Aorta (tissue), 5 donors: ENCODE measurements around the gene RAG1. TPM values are rescaled to one million over a fixed set of nuclear protein-coding genes. Genes with fewer than 3 reads are reported as not detected.

ENCODE experiments used
- ATAC-seq: fragments of 200-7000 bp; cut with Tn5 transposase; one replicate; pipeline ENCODE4 v1.9.1; 2022; ENCODE audit warnings: moderate library complexity; ENCODE audit not compliant: low FRiP score
- DNase-seq, 2 donors: peaks; one replicate each; pipeline ENCODE4 v3.0.0-alpha.2; 2020
- H3K27ac ChIP-seq, 2 donors: one replicate each; pipeline ENCODE4 v1.5.1; 2013; ENCODE audit warnings: low read length in 2 of 2, mild to moderate bottlenecking in 2 of 2, moderate library complexity in 2 of 2, control low read depth in 1 of 2, inconsistent platforms in 1 of 2, low read depth in 1 of 2
- H3K27me3 ChIP-seq, 2 donors: one replicate each; pipeline ENCODE4 v1.6.1; 2013; ENCODE audit warnings: control low read depth in 1 of 2, low read length in 1 of 2, mild to moderate bottlenecking in 1 of 2, moderate library complexity in 1 of 2; ENCODE audit not compliant: insufficient read depth in 2 of 2, control insufficient read depth in 1 of 2
- H3K36me3 ChIP-seq, 2 donors: one replicate each; pipeline ENCODE4 v1.6.1; 2013; ENCODE audit warnings: control low read depth in 1 of 2, low read length in 1 of 2, mild to moderate bottlenecking in 1 of 2; ENCODE audit not compliant: insufficient read depth in 2 of 2, control insufficient read depth in 1 of 2
- H3K4me1 ChIP-seq, 2 donors: one replicate each; pipeline ENCODE4 v1.6.1; 2013; ENCODE audit warnings: low read length in 2 of 2, control low read depth in 1 of 2, mild to moderate bottlenecking in 1 of 2, moderate library complexity in 1 of 2; ENCODE audit not compliant: insufficient read depth in 2 of 2, control insufficient read depth in 1 of 2
- H3K4me3 ChIP-seq, 2 donors: one replicate each; pipeline ENCODE4 v1.5.1; 2013; ENCODE audit warnings: low read length in 2 of 2, control low read depth in 1 of 2, mild to moderate bottlenecking in 1 of 2
- H3K9me3 ChIP-seq: one replicate; pipeline ENCODE4 v1.6.1; 2013; ENCODE audit warnings: mild to moderate bottlenecking, low read length; ENCODE audit not compliant: control insufficient read depth
- WGBS, 2 donors: extraction: QIAGEN DNeasy Blood & Tissue Kit; methylation state at CpG; one replicate each; pipeline ENCODE4 v1.1.7; 2013; 5-methylcytosine and 5-hydroxymethylcytosine counted together
- intact Hi-C, 2 donors: fragments of 100-400 bp; cut with DNase I; formaldehyde crosslinking; loops; one replicate each; pipeline versions ENCODE4 v1.14.2 to v1.15.0; 2022
- polyA plus RNA-seq, 2 donors: library from polyadenylated mRNA; stranded (reverse); fragments of 200-250 nt; gene quantifications; one replicate each; pipeline ENCODE4 v1.2.3, GENCODE V29; 2013
- total RNA-seq, 2 donors: library from RNA; stranded (reverse); fragmentation: NEBNext Ultra II Directional; extraction: Animal tissue kit (Norgen Biotek cat#: 25700); gene quantifications; one replicate each; pipeline ENCODE4 v1.2.1, GENCODE V29; 2021
- donor health status: healthy with polysubstance abuse.
- donor health status: Bipolar disorder and iron deficiency.
- donor health status: DM: no; HTN: no; CAD: no.
- donor health status: DM: no; HTN: no; CAD: no.
- donor health status: DM: yes; HTN: yes; CAD: no.

RAG1 gene
- total and polyA plus RNA-seq, 4 donors, result 0.05 to 0.96 (median 0.51) TPM

GRCh38 chr11:36578458-36578857, 10.7 kb downstream of the RAG1 start:
- Histone ChIP-seq H3K4me1 (no peaks in the 10 kb centered on the region), H3K27ac (no peak overlapping the region), H3K9me3 (no peaks in the 10 kb centered on the region), H3K27me3 (no peaks in the 10 kb centered on the region), H3K36me3 (no peaks in the 10 kb centered on the region), H3K4me3 (no peak overlapping the region)
- no peak for DNase-seq
- intact Hi-C loops, result no loop called here
- ATAC-seq, result no peak
- WGBS, 2 donors, result 13 to 15% methylated on average over 1 of the region's 1 CpG

GRCh38 chr11:36581536-36581935, 13.7 kb downstream of the RAG1 start:
- Histone ChIP-seq H3K4me1 (no peaks in the 10 kb centered on the region), H3K27ac (no peak overlapping the region), H3K27me3 (no peaks in the 10 kb centered on the region), H3K4me3 (no peak overlapping the region), H3K9me3 (no peaks in the 10 kb centered on the region), H3K36me3 (no peaks in the 10 kb centered on the region)
- WGBS, 2 donors, result 92 to 98% methylated on average over 2 of the region's 2 CpGs
- intact Hi-C loops, result no loop called here
- no peak for ATAC-seq
- DNase-seq, result no peak

DNA sequence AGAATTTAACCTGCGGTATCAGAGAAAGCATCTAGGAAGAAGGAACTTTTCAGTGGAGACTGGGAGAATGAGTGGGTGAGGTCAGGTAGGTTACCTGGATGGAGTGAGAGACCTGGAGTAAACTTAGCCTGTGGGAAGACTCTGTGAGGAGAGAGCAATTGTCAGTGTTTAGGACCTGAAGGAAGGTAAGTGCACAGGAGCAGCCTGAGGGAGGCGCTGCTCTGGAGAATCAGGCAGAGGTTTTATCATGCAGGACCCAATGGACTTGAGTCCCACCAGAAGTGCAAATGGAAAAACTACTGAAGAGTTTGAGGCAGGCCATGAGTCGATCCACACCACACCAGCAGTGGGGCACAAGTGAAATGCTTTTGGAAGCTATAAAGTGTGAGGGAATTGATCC, 15.9 kb downstream of the RAG1 start:
- Histone ChIP-seq H3K4me1 (no peaks in the 10 kb centered on the region), H3K9me3 (no peaks in the 10 kb centered on the region), H3K27me3 (no peaks in the 10 kb centered on the region), H3K27ac (no peak overlapping the region), H3K4me3 (no peak overlapping the region), H3K36me3 (no peaks in the 10 kb centered on the region)
- intact Hi-C loops, result no loop called here
- 49 to 60% methylated on average over 3 of the region's 3 CpGs for WGBS, 2 donors
- ATAC-seq (no peak), DNase-seq (no peak)

- H3K27me3 ChIP-seq, result no peaks in the 10 kb centered on the region
- no peaks in the 10 kb centered on the region for H3K36me3 ChIP-seq
- no peaks in the 10 kb centered on the region for H3K9me3 ChIP-seq
- intact Hi-C loops, result no loop called here
- H3K27ac ChIP-seq, result no peak overlapping the region
- H3K4me1 ChIP-seq, result no peaks in the 10 kb centered on the region
- DNase-seq, result no peak
- ATAC-seq, result no peak
- H3K4me3 ChIP-seq, result no peak overlapping the region
Observed at GRCh38 chr11:36586543-36586942, 18.7 kb downstream of the RAG1 start.

DNA sequence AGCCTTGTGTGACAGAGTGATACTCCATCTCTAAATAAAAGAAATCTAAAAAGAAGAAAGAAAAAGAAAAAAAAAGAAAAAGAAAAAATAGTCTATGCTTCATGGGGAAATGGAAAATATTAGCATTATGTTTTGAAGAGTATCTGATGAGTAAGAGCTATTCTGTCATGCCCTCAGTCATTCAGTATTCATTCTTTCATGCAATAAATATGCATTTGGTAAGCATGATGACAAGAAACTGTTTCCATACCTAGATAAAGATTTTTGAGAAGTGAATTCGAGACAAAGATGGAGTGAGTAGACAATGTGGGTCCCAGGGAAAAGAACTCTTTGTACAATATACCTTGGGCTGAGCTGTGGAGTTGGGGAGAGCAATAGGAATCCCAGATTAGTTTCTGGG, 20.3 kb downstream of the RAG1 start:
- Histone ChIP-seq H3K27ac (no peak overlapping the region), H3K9me3 (no peaks in the 10 kb centered on the region), H3K27me3 (no peaks in the 10 kb centered on the region), H3K4me1 (no peaks in the 10 kb centered on the region), H3K4me3 (no peak overlapping the region), H3K36me3 (no peaks in the 10 kb centered on the region)
- intact Hi-C loops, result no loop called here
- no peak for ATAC-seq
- no peak for DNase-seq
- WGBS, 2 donors, result 22 to 35% methylated on average over 1 of the region's 1 CpG

- Histone ChIP-seq H3K4me3 (no peak overlapping the region), H3K27me3 (no peaks in the 10 kb centered on the region), H3K27ac (no peak overlapping the region), H3K4me1 (peaks cover 0 to 2% of the 10 kb centered on the region in 2 donors), H3K36me3 (no peaks in the 10 kb centered on the region), H3K9me3 (no peaks in the 10 kb centered on the region)
- WGBS, 2 donors, result 36 to 50% methylated on average over 4 of the region's 4 CpGs
- intact Hi-C loops, result no loop called here
- ATAC-seq (no peak), DNase-seq (no peak)
Observed at GRCh38 chr11:36590513-36590912, 22.7 kb downstream of the RAG1 start.

- WGBS, 2 donors, result 46 to 48% methylated on average over 1 of the region's 1 CpG
- ATAC-seq, result no peak
- Histone ChIP-seq H3K36me3 (no peaks in the 10 kb centered on the region), H3K4me3 (no peak overlapping the region), H3K27me3 (no peaks in the 10 kb centered on the region), H3K9me3 (no peaks in the 10 kb centered on the region), H3K4me1 (peaks cover 0 to 2% of the 10 kb centered on the region in 2 donors), H3K27ac (no peak overlapping the region)
- intact Hi-C loops, result no loop called here
- no peak for DNase-seq
Observed at GRCh38 chr11:36591433-36591832, 23.6 kb downstream of the RAG1 start.

- no peak within 1 kb of the TSS for H3K27ac ChIP-seq
- H3K4me1 ChIP-seq, result peaks cover 0 to 2% of the 10 kb centered on the region in 2 donors
- 0 to 1% methylated on average over 29 of the region's 29 CpGs for WGBS, 2 donors
Observed at GRCh38 chr11:36594316-36594989, 26.6 kb downstream of the RAG1 start, which contains the start of gene IFTAP. TSS of gene IFTAP (plus strand) at chr11:36594502. CDS start at chr11:36610104, 15,602 bp downstream.

GRCh38 chr11:36596880-36597279, 29.1 kb downstream of the RAG1 start:
- H3K36me3 ChIP-seq, result no peaks in the 10 kb centered on the region
- ATAC-seq, result no peak
- intact Hi-C loops, result no loop called here

More at GRCh38 chr11:36594316-36594989, 26.6 kb downstream of the RAG1 start, which contains the start of gene IFTAP:
- no peaks in the 10 kb centered on the region for H3K9me3 ChIP-seq
- intact Hi-C loops, result no loop called here
- H3K36me3 ChIP-seq, result no peaks in the 10 kb centered on the region
- H3K27me3 ChIP-seq, result no peaks in the 10 kb centered on the region
- peak within 1 kb of the TSS; percentile 43 to 63 for H3K4me3 ChIP-seq
- DNase-seq (peak; percentile 50 to 55), ATAC-seq (peak; percentile 97)

More at GRCh38 chr11:36596880-36597279, 29.1 kb downstream of the RAG1 start:
- H3K9me3 ChIP-seq, result no peaks in the 10 kb centered on the region
- H3K27ac ChIP-seq, result no peak overlapping the region
- no peak for DNase-seq
- no peaks in the 10 kb centered on the region for H3K27me3 ChIP-seq
- H3K4me3 ChIP-seq, result no peak overlapping the region
- H3K4me1 ChIP-seq, result peaks cover 0 to 2% of the 10 kb centered on the region in 2 donors
